WTC11 (cell line): ENCODE data around the gene PRKCB. TPM values are rescaled to one million over a fixed set of nuclear protein-coding genes. Genes with fewer than 3 reads are reported as not detected.

Source experiments
- ATAC-seq: fragments of 200-7000 bp; cut with Tn5 transposase; 2 replicates; pipeline ENCODE4 v1.10.0; 2021; ENCODE audit warnings: mild to moderate bottlenecking, moderate library complexity
- CTCF ChIA-PET: fragments of 300-600 bp; sonication (Branson Sonifier 250); formaldehyde crosslinking; loops from one replicate; lab custom pipeline; 2021; ENCODE audit warnings: antibody characterized with exemption; lab: Charles Lee
- POLR2A ChIA-PET: fragments of 350-600 bp; sonication (Branson Sonifier 250); formaldehyde crosslinking; loops from one replicate; lab custom pipeline; 2021; ENCODE audit warnings: antibody characterized with exemption; lab: Charles Lee
- DNase-seq: peaks from one replicate; pipeline ENCODE4 v3.0.0; 2021; ENCODE audit warnings: low spot score
- H3K27ac Mint-ChIP-seq: 2 replicates; pipeline ENCODE4 v1.8.0; 2021; ENCODE audit warnings: mixed read lengths
- H3K27me3 Mint-ChIP-seq: 2 replicates; pipeline ENCODE4 v1.8.0; 2021; ENCODE audit warnings: low read depth, mild to moderate bottlenecking, moderate library complexity, mixed read lengths
- H3K36me3 Mint-ChIP-seq: 2 replicates; pipeline ENCODE4 v1.8.0; 2021; ENCODE audit warnings: mixed read lengths
- H3K4me1 Mint-ChIP-seq: 2 replicates; pipeline ENCODE4 v1.8.0; 2022; ENCODE audit warnings: mixed read lengths
- H3K4me3 Mint-ChIP-seq: 2 replicates; pipeline ENCODE4 v1.8.0; 2021; ENCODE audit warnings: mild to moderate bottlenecking, moderate library complexity, mixed read lengths
- H3K9me3 Mint-ChIP-seq: 2 replicates; pipeline ENCODE4 v1.8.0; 2021; ENCODE audit warnings: mixed read lengths
- AR ChIP-seq: fragments of 250-450 bp; sonication (Bioruptor Pico); IDR thresholded peaks from 2 replicates; pipeline ENCODE4 v1.9.0; 2021; ENCODE audit warnings: mild to moderate bottlenecking
- ATF2 ChIP-seq: sonication (generic); formaldehyde crosslinking; IDR thresholded peaks from 2 replicates; pipeline ENCODE4 v1.8.1; 2022; ENCODE audit warnings: low read depth, missing genetic modification reagents, borderline replicate concordance
- CBFB ChIP-seq: sonication (generic); formaldehyde crosslinking; IDR thresholded peaks from 2 replicates; pipeline ENCODE4 v1.8.1; 2022; ENCODE audit warnings: mild to moderate bottlenecking, low read depth, missing genetic modification reagents
- CTCF ChIP-seq: fragments of 200-600 bp; IDR thresholded peaks from 2 replicates; pipeline ENCODE4 v1.8.0; 2022; ENCODE audit warnings: antibody characterized with exemption
- E2F4 ChIP-seq: sonication (generic); formaldehyde crosslinking; IDR thresholded peaks from 2 replicates; pipeline ENCODE4 v1.8.1; 2022; ENCODE audit warnings: low read depth, mild to moderate bottlenecking, moderate library complexity, missing genetic modification reagents, borderline replicate concordance
- EMX1 ChIP-seq: fragments of 250-450 bp; sonication (Bioruptor Pico); IDR thresholded peaks from 2 replicates; pipeline ENCODE4 v1.8.0; 2021; ENCODE audit warnings: mild to moderate bottlenecking
- ERG ChIP-seq: fragments of 250-450 bp; sonication (Bioruptor Pico); IDR thresholded peaks from 2 replicates; pipeline ENCODE4 v1.8.0; 2021; ENCODE audit warnings: mild to moderate bottlenecking
- GABPB1 ChIP-seq: sonication (generic); formaldehyde crosslinking; IDR thresholded peaks from 2 replicates; pipeline ENCODE4 v1.8.1; 2023; ENCODE audit warnings: mild to moderate bottlenecking, missing genetic modification reagents
- GRHL2 ChIP-seq: fragments of 250-450 bp; sonication (Bioruptor Pico); IDR thresholded peaks from 2 replicates; pipeline ENCODE4 v1.8.0; 2022; ENCODE audit warnings: mild to moderate bottlenecking, moderate library complexity; ENCODE audit not compliant: insufficient replicate concordance, severe bottlenecking
- IRF1 ChIP-seq: sonication (generic); formaldehyde crosslinking; IDR thresholded peaks from 2 replicates; pipeline ENCODE4 v1.8.0; 2023; ENCODE audit warnings: missing genetic modification reagents
- NR3C1 ChIP-seq: sonication (generic); formaldehyde crosslinking; conservative IDR thresholded peaks from 2 replicates; pipeline ENCODE4 v1.8.1; 2023; ENCODE audit warnings: low read depth, mild to moderate bottlenecking, missing genetic modification reagents
- SMAD4 ChIP-seq: sonication (generic); formaldehyde crosslinking; IDR thresholded peaks from 2 replicates; pipeline ENCODE4 v1.8.0; 2022; ENCODE audit warnings: mild to moderate bottlenecking, missing genetic modification reagents
- SP1 ChIP-seq: sonication (generic); formaldehyde crosslinking; conservative IDR thresholded peaks from 2 replicates; pipeline ENCODE4 v1.8.1; 2022; ENCODE audit warnings: missing genetic modification reagents
- STAT6 ChIP-seq: sonication (generic); formaldehyde crosslinking; conservative IDR thresholded peaks from 2 replicates; pipeline ENCODE4 v1.8.1; 2023; ENCODE audit warnings: mild to moderate bottlenecking, low read depth, missing genetic modification reagents, moderate library complexity
- USF1 ChIP-seq: sonication (generic); formaldehyde crosslinking; IDR thresholded peaks from 2 replicates; pipeline ENCODE4 v1.8.0; 2022; ENCODE audit warnings: mild to moderate bottlenecking, missing genetic modification reagents
- total RNA-seq: library from RNA; stranded (reverse); gene quantifications from 3 replicates; pipeline ENCODE4 v1.2.3, GENCODE V29; 2021

The PRKCB gene
- total RNA-seq, 1 experiment from 2014 or later: 6.9 TPM

GRCh38 chr16:23953476-23953875 is 117.7 kb downstream of the PRKCB start (continued):
- TF ChIP-seq CTCF (no peak), AR (no peak)

- DNase-seq (no peak), ATAC-seq (no peak)
- ChIA-PET POLR2A (no interaction called here), CTCF (no interaction called here)
- H3K27me3 Mint-ChIP-seq: no peaks in the 10 kb centered on the region; the same call in 1 of the 2 replicates
- H3K27ac Mint-ChIP-seq: no peak overlapping the region
- TF ChIP-seq AR: no peak
- no peak overlapping the region for H3K4me3 Mint-ChIP-seq
- peaks cover 20% of the 10 kb centered on the region for H3K4me1 Mint-ChIP-seq
- no peaks in the 10 kb centered on the region for H3K36me3 Mint-ChIP-seq
- no peaks in the 10 kb centered on the region for H3K9me3 Mint-ChIP-seq
Measured at GRCh38 chr16:23955088-23955487, 119.3 kb downstream of the PRKCB start.

- ChIA-PET CTCF (interaction anchor here (1.7 kb wide), 1 partner anchor 53 kb away, joined by 3 read pairs; no protein-coding TSS in a partner anchor), POLR2A (no interaction called here)
- Mint-ChIP-seq H3K4me3 (no peak overlapping the region), H3K9me3 (no peaks in the 10 kb centered on the region), H3K27ac (no peak overlapping the region), H3K27me3 (no peaks in the 10 kb centered on the region; the same call in 1 of the 2 replicates), H3K36me3 (no peaks in the 10 kb centered on the region), H3K4me1 (peaks cover 13% of the 10 kb centered on the region)
- no peak for DNase-seq
- ATAC-seq: no peak
- TF ChIP-seq GRHL2 (no peak), ERG (CRISPR knock-in tag) (no peak), GABPB1 (CRISPR knock-in tag) (no peak), ATF2 (CRISPR knock-in tag) (no peak), E2F4 (no peak), SMAD4 (CRISPR knock-in tag) (no peak), USF1 (CRISPR knock-in tag) (no peak), NR3C1 (CRISPR knock-in tag) (no peak), EMX1 (CRISPR knock-in tag) (no peak), IRF1 (CRISPR knock-in tag) (no peak), SP1 (CRISPR knock-in tag) (no peak), STAT6 (CRISPR knock-in tag) (no peak), CBFB (CRISPR knock-in tag) (no peak)
Measured at GRCh38 chr16:23957287-23957686, 121.5 kb downstream of the PRKCB start.
